ENCODE measurements around the gene KIFBP. TPM values are rescaled to one million over a fixed set of nuclear protein-coding genes. Genes with fewer than 3 reads are reported as not detected.

The KIFBP gene
- total RNA-seq, 1 experiment from 2014 or later: 44.7 TPM

DNA sequence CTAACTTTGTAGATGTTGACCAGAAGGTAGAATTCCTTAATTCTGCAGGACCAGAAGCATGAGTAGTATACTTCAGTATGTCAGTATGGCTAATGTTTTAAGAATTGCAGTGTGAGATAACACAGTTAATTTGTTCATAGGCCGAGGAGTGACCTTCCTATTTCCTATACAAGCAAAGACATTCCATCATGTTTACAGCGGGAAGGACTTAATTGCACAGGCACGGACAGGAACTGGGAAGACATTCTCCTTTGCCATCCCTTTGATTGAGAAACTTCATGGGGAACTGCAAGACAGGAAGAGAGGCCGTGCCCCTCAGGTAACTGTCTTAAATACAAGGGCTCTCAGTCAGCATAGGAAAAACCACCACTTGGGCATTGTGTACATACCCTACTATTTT lies 25.5 kb upstream of the KIFBP start:
- Histone ChIP-seq H2BK12ac (ENCODE audit: insufficient read length, low read depth, low read length) (no peak overlapping the region), H4K91ac (ENCODE audit: insufficient read length, low read depth, low read length) (no peak overlapping the region), H2AK5ac (ENCODE audit: insufficient read length, low read length) (no peak overlapping the region), H3K18ac (ENCODE audit: insufficient read length, low read depth, low read length) (no peak overlapping the region), H3K4me1 (ENCODE audit: insufficient read depth, low read length) (no peaks in the 10 kb centered on the region), H3K4ac (ENCODE audit: low read depth, low read length) (no peak overlapping the region), H3K79me2 (ENCODE audit: insufficient read depth, low read length) (peaks cover 15% of the 10 kb centered on the region; the same call in 1 of the 2 replicates), H3K79me1 (ENCODE audit: insufficient read depth, low read depth, low read length, poor library complexity, severe bottlenecking) (peaks cover 7% of the 10 kb centered on the region), H2BK120ac (ENCODE audit: low read depth, low read length, poor library complexity, severe bottlenecking) (no peak overlapping the region), H2BK5ac (ENCODE audit: insufficient read length, low read length) (no peak overlapping the region), H3K23ac (ENCODE audit: insufficient read length, low read depth, low read length) (no peak overlapping the region), H2BK20ac (ENCODE audit: low read depth, low read length, poor library complexity, severe bottlenecking) (no peak overlapping the region), H3T11ph (ENCODE audit: low read length) (no peak overlapping the region), H3K9ac (ENCODE audit: extremely low read depth, insufficient read length, low read length) (no peak overlapping the region), H4K8ac (replicated peaks; ENCODE audit: insufficient read length, low read depth, low read length) (no peak overlapping the region), H3K9me3 (ENCODE audit: control insufficient read depth, low read depth, low read length) (no peaks in the 10 kb centered on the region), H2BK15ac (ENCODE audit: low read depth, low read length) (no peak overlapping the region), H3K56ac (ENCODE audit: insufficient read length, low read depth, low read length) (no peak overlapping the region), H3K4me2 (ENCODE audit: insufficient read depth, insufficient read length, low read length) (no peak overlapping the region), H4K5ac (ENCODE audit: insufficient read length, low read depth, low read length) (no peak overlapping the region), H3K27me3 (ENCODE audit: insufficient read depth, low read length) (no peaks in the 10 kb centered on the region), H3K27ac (ENCODE audit: insufficient read length, low read depth, low read length) (no peak overlapping the region), H2AFZ (ENCODE audit: low read length) (no peak overlapping the region), H3K23me2 (ENCODE audit: insufficient read length, low read depth, low read length, poor library complexity, severe bottlenecking) (no peaks in the 10 kb centered on the region), H4K20me1 (ENCODE audit: control insufficient read depth, insufficient read depth, insufficient read length) (no peaks in the 10 kb centered on the region), H3K14ac (ENCODE audit: insufficient read depth, low read length) (no peak overlapping the region)
- Mint-ChIP-seq H3K9me3 (no peaks in the 10 kb centered on the region), H3K27me3 (ENCODE audit: low read depth) (no peaks in the 10 kb centered on the region), H3K4me1 (peaks cover 5 to 6% of the 10 kb centered on the region in 2 experiments; a peak in 2 of 4 replicates), H3K36me3 (ENCODE audit: insufficient read depth in 1 of 3, low read depth in 3 of 3) (peaks cover 59 to 90% (median 85%) of the 10 kb centered on the region in 3 experiments), H3K27ac (no peak overlapping the region), H3K4me3 (no peak overlapping the region; a peak in 1 of 5 replicates)
- TF ChIP-seq, protein P1, sequence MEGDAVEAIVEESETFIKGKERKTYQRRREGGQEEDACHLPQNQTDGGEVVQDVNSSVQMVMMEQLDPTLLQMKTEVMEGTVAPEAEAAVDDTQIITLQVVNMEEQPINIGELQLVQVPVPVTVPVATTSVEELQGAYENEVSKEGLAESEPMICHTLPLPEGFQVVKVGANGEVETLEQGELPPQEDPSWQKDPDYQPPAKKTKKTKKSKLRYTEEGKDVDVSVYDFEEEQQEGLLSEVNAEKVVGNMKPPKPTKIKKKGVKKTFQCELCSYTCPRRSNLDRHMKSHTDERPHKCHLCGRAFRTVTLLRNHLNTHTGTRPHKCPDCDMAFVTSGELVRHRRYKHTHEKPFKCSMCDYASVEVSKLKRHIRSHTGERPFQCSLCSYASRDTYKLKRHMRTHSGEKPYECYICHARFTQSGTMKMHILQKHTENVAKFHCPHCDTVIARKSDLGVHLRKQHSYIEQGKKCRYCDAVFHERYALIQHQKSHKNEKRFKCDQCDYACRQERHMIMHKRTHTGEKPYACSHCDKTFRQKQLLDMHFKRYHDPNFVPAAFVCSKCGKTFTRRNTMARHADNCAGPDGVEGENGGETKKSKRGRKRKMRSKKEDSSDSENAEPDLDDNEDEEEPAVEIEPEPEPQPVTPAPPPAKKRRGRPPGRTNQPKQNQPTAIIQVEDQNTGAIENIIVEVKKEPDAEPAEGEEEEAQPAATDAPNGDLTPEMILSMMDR (conservative IDR thresholded peaks at IDR 0.05): no peak
- DNase-seq: no peak
- no CpG with 5 or more reads among the region's 4 CpGs for WGBS (ENCODE audit: extremely low coverage, insufficient read length, low lambda C conversion rate)
